HUES64 (cell line): ENCODE results near the gene RAB11FIP3.
A peak's percentile ranks its signal among the peaks of the same experiment; 100 is the strongest.
"Not testable (repeated sequence)": the region's sequence is repeated elsewhere in the genome, so short reads cannot be mapped to it uniquely, and the experiment has no call there.

Source experiments
- H3K27ac ChIP-seq: 2 replicates; pipeline ENCODE4 v1.7.0; 2013; ENCODE audit warnings: low read depth, low read length, inconsistent platforms
- H3K27me3 ChIP-seq: 2 replicates; pipeline ENCODE4 v1.6.1; 2013; ENCODE audit warnings: mild to moderate bottlenecking, low read length; ENCODE audit not compliant: insufficient read depth
- H3K36me3 ChIP-seq: 2 replicates; pipeline ENCODE4 v1.6.1; 2013; ENCODE audit warnings: mild to moderate bottlenecking, low read length; ENCODE audit not compliant: insufficient read depth
- H3K4me1 ChIP-seq: 2 replicates; pipeline ENCODE4 v1.6.1; 2013; ENCODE audit warnings: mild to moderate bottlenecking, low read length, moderate library complexity; ENCODE audit not compliant: insufficient read depth
- H3K4me3 ChIP-seq: 2 replicates; pipeline ENCODE4 v1.5.1; 2013; ENCODE audit warnings: mild to moderate bottlenecking, low read length, moderate library complexity
- H3K9ac ChIP-seq: 2 replicates; pipeline ENCODE4 v1.6.1; 2013; ENCODE audit warnings: mild to moderate bottlenecking, low read depth, low read length
- H3K9me3 ChIP-seq: 2 replicates; pipeline ENCODE4 v1.6.1; 2013; ENCODE audit warnings: low read depth, low read length; ENCODE audit not compliant: insufficient read depth
- WGBS: fragments of 150-250, 120-280 bp; methylation state at CpG from one replicate; pipeline ENCODE4 v1.1.7; 2013; ENCODE audit warnings: missing lambda C conversion rate; 5-methylcytosine and 5-hydroxymethylcytosine counted together

RAB11FIP3 gene

GRCh38 chr16:407253-407652 lies 18.2 kb upstream of the RAB11FIP3 start:
- no peaks in the 10 kb centered on the region for H3K4me1 ChIP-seq
- no peak overlapping the region for H3K27ac ChIP-seq
- H3K36me3 ChIP-seq = peaks cover 13% of the 10 kb centered on the region
- 89% methylated on average over 16 of the region's 16 CpGs for WGBS
- H3K9ac ChIP-seq = 0 out of 2 replicates have a peak overlapping the region, but pooled peaks have one; percentile 26
- H3K27me3 ChIP-seq = no peaks in the 10 kb centered on the region
- H3K4me3 ChIP-seq = no peak overlapping the region
- H3K9me3 ChIP-seq = no peaks in the 10 kb centered on the region

- WGBS = 94% methylated on average over 36 of the region's 36 CpGs
- Histone ChIP-seq H3K36me3 (peaks cover 13% of the 10 kb centered on the region), H3K27me3 (no peaks in the 10 kb centered on the region), H3K4me3 (no peak overlapping the region), H3K9me3 (no peaks in the 10 kb centered on the region), H3K27ac (no peak overlapping the region), H3K4me1 (no peaks in the 10 kb centered on the region), H3K9ac (no peak overlapping the region)
Observed at GRCh38 chr16:410516-411178, 14.8 kb upstream of the RAB11FIP3 start.

- Histone ChIP-seq H3K36me3 (peaks cover 13% of the 10 kb centered on the region), H3K27ac (no peak overlapping the region), H3K4me3 (no peak overlapping the region), H3K9me3 (no peaks in the 10 kb centered on the region), H3K9ac (no peak overlapping the region), H3K27me3 (no peaks in the 10 kb centered on the region), H3K4me1 (no peaks in the 10 kb centered on the region)
- 94% methylated on average over 26 of the region's 26 CpGs for WGBS
Observed at GRCh38 chr16:411576-412265, 13.7 kb upstream of the RAB11FIP3 start.

- H3K9ac ChIP-seq = no peak overlapping the region; the same call in 1 of the 2 replicates
- no peaks in the 10 kb centered on the region for H3K27me3 ChIP-seq
- no peak overlapping the region for H3K27ac ChIP-seq
- no peak overlapping the region for H3K4me3 ChIP-seq
- no peaks in the 10 kb centered on the region for H3K4me1 ChIP-seq
- H3K9me3 ChIP-seq = no peaks in the 10 kb centered on the region
- WGBS = 94% methylated on average over 21 of the region's 21 CpGs
- H3K36me3 ChIP-seq = peaks cover 11% of the 10 kb centered on the region
Observed at GRCh38 chr16:414395-415169, 10.9 kb upstream of the RAB11FIP3 start.

GRCh38 chr16:415170-415498 lies 10.3 kb upstream of the RAB11FIP3 start:
- not testable (repeated sequence) for H3K27me3 ChIP-seq, H3K9me3 ChIP-seq, H3K36me3 ChIP-seq, H3K4me1 ChIP-seq, H3K4me3 ChIP-seq, H3K9ac ChIP-seq, H3K27ac ChIP-seq
- 94% methylated on average over 3 of the region's 3 CpGs for WGBS

- H3K27ac ChIP-seq, H3K9me3 ChIP-seq, H3K4me1 ChIP-seq, H3K4me3 ChIP-seq, H3K36me3 ChIP-seq, H3K9ac ChIP-seq: not testable (repeated sequence)
- peaks cover 33% of the 10 kb centered on the region for H3K27me3 ChIP-seq
- 96% methylated on average over 13 of the region's 13 CpGs for WGBS
Observed at GRCh38 chr16:422179-422578, 3.3 kb upstream of the RAB11FIP3 start.

- H3K4me1 ChIP-seq = peaks cover 5% of the 10 kb centered on the region; the same call in 1 of the 2 replicates
- H3K4me3 ChIP-seq = peak overlapping the region; percentile 79
- WGBS = 51% methylated on average over 20 of the region's 20 CpGs
- H3K9ac ChIP-seq = no peak overlapping the region
- no peak overlapping the region for H3K27ac ChIP-seq
- H3K27me3 ChIP-seq = peaks cover 37% of the 10 kb centered on the region
- H3K9me3 ChIP-seq = no peaks in the 10 kb centered on the region
- H3K36me3 ChIP-seq = no peaks in the 10 kb centered on the region
Observed at GRCh38 chr16:424033-424622, 1.3 kb upstream of the RAB11FIP3 start.

- peak overlapping the region; percentile 79 for H3K4me3 ChIP-seq
- 10% methylated on average over 31 of the region's 31 CpGs for WGBS
- no peaks in the 10 kb centered on the region for H3K36me3 ChIP-seq
- H3K9me3 ChIP-seq = no peaks in the 10 kb centered on the region
- peaks cover 37% of the 10 kb centered on the region for H3K27me3 ChIP-seq
- H3K27ac ChIP-seq = no peak overlapping the region
- H3K9ac ChIP-seq = no peak overlapping the region
- H3K4me1 ChIP-seq = peaks cover 5% of the 10 kb centered on the region; the same call in 1 of the 2 replicates
Observed at GRCh38 chr16:424623-425081, 797 bp upstream of the RAB11FIP3 start.

GRCh38 chr16:425740-426114 lies 278 bp downstream of the RAB11FIP3 start:
- WGBS = under 1% methylated on average over 63 of the region's 63 CpGs
- Histone ChIP-seq H3K36me3 (no peaks in the 10 kb centered on the region), H3K27me3 (peaks cover 37% of the 10 kb centered on the region), H3K9me3 (no peaks in the 10 kb centered on the region), H3K4me1 (peaks cover 5% of the 10 kb centered on the region; the same call in 1 of the 2 replicates), H3K9ac (peak overlapping the region; percentile 75), H3K4me3 (peak overlapping the region; percentile 79), H3K27ac (no peak overlapping the region)

GRCh38 chr16:426115-426905 lies 861 bp downstream of the RAB11FIP3 start:
- Histone ChIP-seq H3K27me3 (peaks cover 37% of the 10 kb centered on the region), H3K36me3 (no peaks in the 10 kb centered on the region), H3K9me3 (no peaks in the 10 kb centered on the region), H3K4me1 (peaks cover 5% of the 10 kb centered on the region; the same call in 1 of the 2 replicates), H3K9ac (peak overlapping the region; percentile 75), H3K4me3 (peak overlapping the region; percentile 79), H3K27ac (no peak overlapping the region)
- under 1% methylated on average over 97 of the region's 97 CpGs for WGBS
